ENCODE data around the gene SERPINI2. TPM values are rescaled to one million over a fixed set of nuclear protein-coding genes. Genes with fewer than 3 reads are reported as not detected.

Gene SERPINI2
- total RNA-seq, 1 experiment from 2014 or later: 0.22 TPM

- no peak overlapping the region for H3T11ph ChIP-seq (ENCODE audit: low read length)
- H3K4me2 ChIP-seq (ENCODE audit: insufficient read depth, insufficient read length, low read length): no peak overlapping the region
- no peaks in the 10 kb centered on the region for H3K4me1 ChIP-seq (ENCODE audit: insufficient read depth, low read length)
- H4K8ac ChIP-seq (replicated peaks; ENCODE audit: insufficient read length, low read depth, low read length): no peak overlapping the region
- Mint-ChIP-seq H3K9me3 (no peaks in the 10 kb centered on the region), H3K27me3 (ENCODE audit: low read depth) (no peaks in the 10 kb centered on the region), H3K27ac (no peak overlapping the region), H3K36me3 (ENCODE audit: insufficient read depth in 1 of 3, low read depth in 3 of 3) (no peaks in the 10 kb centered on the region), H3K4me3 (no peak overlapping the region), H3K4me1 (peaks cover 3 to 8% of the 10 kb centered on the region in 2 experiments)
- no peak overlapping the region for H2BK20ac ChIP-seq (ENCODE audit: low read depth, low read length, poor library complexity, severe bottlenecking)
- H4K91ac ChIP-seq (ENCODE audit: insufficient read length, low read depth, low read length): no peak overlapping the region
- no CpG with 5 or more reads among the region's 3 CpGs for WGBS (ENCODE audit: extremely low coverage, insufficient read length, low lambda C conversion rate)
- H3K14ac ChIP-seq (ENCODE audit: insufficient read depth, low read length): no peak overlapping the region
- no peak overlapping the region for H3K56ac ChIP-seq (ENCODE audit: insufficient read length, low read depth, low read length)
- H3K79me1 ChIP-seq (ENCODE audit: insufficient read depth, low read depth, low read length, poor library complexity, severe bottlenecking): no peaks in the 10 kb centered on the region
- no peak overlapping the region for H2BK12ac ChIP-seq (ENCODE audit: insufficient read length, low read depth, low read length)
- no peak overlapping the region for H2AK5ac ChIP-seq (ENCODE audit: insufficient read length, low read length)
- no peaks in the 10 kb centered on the region for H4K20me1 ChIP-seq (ENCODE audit: control insufficient read depth, insufficient read depth, insufficient read length)
- H3K18ac ChIP-seq (ENCODE audit: insufficient read length, low read depth, low read length): no peak overlapping the region
- no peak overlapping the region for H4K5ac ChIP-seq (ENCODE audit: insufficient read length, low read depth, low read length)
- H3K9me3 ChIP-seq (ENCODE audit: control insufficient read depth, low read depth, low read length): no peaks in the 10 kb centered on the region
- no peak overlapping the region for H2BK120ac ChIP-seq (ENCODE audit: low read depth, low read length, poor library complexity, severe bottlenecking)
- no peak overlapping the region for H2AFZ ChIP-seq (ENCODE audit: low read length)
- H3K79me2 ChIP-seq (ENCODE audit: insufficient read depth, low read length): no peaks in the 10 kb centered on the region
- H2BK5ac ChIP-seq (ENCODE audit: insufficient read length, low read length): no peak overlapping the region
- no peaks in the 10 kb centered on the region for H3K27me3 ChIP-seq (ENCODE audit: insufficient read depth, low read length)
- peak; percentile 91 for TF ChIP-seq CTCF (conservative IDR thresholded peaks at IDR 0.05)
- no peak overlapping the region for H2BK15ac ChIP-seq (ENCODE audit: low read depth, low read length)
- H3K23me2 ChIP-seq (ENCODE audit: insufficient read length, low read depth, low read length, poor library complexity, severe bottlenecking): no peaks in the 10 kb centered on the region
- H3K23ac ChIP-seq (ENCODE audit: insufficient read length, low read depth, low read length): no peak overlapping the region
- no peak overlapping the region for H3K9ac ChIP-seq (ENCODE audit: extremely low read depth, insufficient read length, low read length)
- no peak overlapping the region for H3K27ac ChIP-seq (ENCODE audit: insufficient read length, low read depth, low read length)
- DNase-seq: peak; percentile 68
- no peak overlapping the region for H3K4ac ChIP-seq (ENCODE audit: low read depth, low read length)
These were observed 66.9 kb downstream of the SERPINI2 start for GRCh38 chr3:167406876-167407492.
